ENCODE data around the gene POLR3GL. TPM values are rescaled to one million over a fixed set of nuclear protein-coding genes. Genes with fewer than 3 reads are reported as not detected.
"Not testable (repeated sequence)": the region's sequence is repeated elsewhere in the genome, so short reads cannot be mapped to it uniquely, and the experiment has no call there.

Gene POLR3GL
- total RNA-seq, 1 donor from 2014 or later, result 12.6 TPM

DNA sequence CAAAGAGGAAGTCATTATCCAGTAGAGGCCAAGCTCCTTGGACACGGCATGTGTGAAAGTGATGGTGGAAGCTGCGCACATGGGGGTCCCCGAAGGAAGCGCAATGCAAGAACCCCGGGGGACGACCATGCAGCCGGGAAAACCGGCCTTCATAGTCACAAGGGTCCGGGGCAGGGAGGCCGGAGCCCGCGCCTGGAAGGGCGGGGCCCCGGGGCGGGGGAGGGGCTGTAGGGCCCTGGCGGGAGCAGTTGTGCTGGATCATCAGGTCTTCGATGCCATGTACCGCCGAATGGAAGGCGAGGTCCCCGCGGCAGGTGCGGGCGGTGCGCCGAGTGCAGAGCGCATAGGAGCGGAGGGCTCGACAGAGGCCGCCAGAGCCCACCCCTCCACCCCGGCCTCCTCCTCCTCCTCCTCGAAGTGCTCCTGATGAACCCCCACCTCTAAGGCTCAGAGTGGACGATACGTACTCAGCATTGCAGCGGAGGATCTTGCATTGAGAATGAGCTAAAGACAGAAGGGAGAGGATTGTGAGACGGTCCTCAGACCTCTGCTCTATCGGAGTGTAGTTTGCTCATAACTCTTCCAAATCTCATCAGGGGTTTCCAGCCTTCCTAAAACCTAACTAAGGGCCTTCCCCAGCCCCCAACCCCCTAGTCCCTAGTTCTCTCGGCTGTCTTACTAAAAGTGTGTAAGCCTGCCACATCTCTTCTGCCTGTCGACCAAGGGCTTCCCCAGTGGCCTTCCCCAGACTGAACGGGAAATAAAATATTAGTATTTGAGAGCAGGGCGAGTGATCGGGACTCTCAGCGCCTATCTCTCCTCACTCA is 55.0 kb downstream of the POLR3GL start:
- DNase-seq (ENCODE audit: low read depth in 2 of 2), result no peak

- DNase-seq (ENCODE audit: low read depth in 2 of 2), result no peak
These were observed 55.9 kb downstream of the POLR3GL start for GRCh38 chr1:146020058-146021049.

DNA sequence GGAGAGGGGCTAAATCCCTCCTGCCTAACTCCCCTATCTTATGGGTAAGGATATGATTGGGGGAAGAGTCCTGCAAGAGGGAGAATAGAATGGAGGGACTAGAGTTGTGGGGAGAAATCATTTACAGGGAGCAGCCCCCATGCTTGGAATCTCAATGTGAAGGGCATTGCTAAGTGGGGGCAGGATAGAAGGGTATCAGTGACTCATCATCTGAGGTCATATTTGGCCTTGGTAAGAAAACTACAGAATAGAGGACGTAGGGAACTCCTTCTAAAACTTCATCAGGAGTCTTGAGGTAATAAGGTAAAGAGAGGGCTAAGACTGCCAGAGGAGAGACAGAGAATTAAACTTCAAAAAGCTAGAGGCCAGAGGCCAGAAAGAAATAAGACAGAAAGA is 56.6 kb downstream of the POLR3GL start:
- no peak for DNase-seq (ENCODE audit: low read depth in 2 of 2)

GRCh38 chr1:146021622-146022402 is 57.3 kb downstream of the POLR3GL start, which contains the start of gene HJV:
Gene HJV (minus strand): TSS chr1:146021735. CDS start chr1:146020231, 1,504 bp downstream.
- no peak for DNase-seq (ENCODE audit: low read depth in 2 of 2)

DNA sequence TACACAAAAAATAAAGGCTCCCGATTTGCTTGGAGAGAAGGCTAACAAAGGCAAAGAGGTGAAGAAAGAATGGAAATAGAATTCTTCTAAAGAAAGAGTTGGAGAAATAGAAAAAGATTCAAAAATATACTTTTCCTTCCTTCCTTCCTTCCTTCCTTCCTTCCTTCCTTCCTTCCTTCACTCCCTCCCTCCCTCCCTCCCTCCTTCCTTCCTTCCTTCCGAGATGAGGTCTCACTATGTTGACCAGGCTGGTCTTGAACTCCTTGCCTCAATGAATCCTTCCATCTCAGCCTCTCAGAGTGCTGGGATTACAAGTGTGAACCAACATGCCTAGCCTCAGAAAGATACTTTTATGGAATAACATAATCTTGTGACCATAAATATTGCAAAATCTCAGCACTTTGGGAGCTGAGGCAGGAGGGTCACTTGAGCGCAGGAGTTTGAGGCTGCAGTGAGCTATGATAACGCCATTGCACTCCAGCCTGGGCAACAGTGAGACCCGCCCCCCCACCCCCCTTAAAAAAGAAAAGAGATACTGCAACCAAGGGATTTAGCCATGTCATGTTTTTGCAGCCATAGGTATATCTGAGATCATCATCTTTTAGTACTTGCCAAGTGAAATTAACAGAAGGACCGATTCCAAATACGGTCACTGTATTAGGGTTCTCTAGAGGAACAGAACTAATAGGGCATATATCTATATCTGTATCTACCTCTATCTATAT is 58.1 kb downstream of the POLR3GL start:
- DNase-seq (ENCODE audit: low read depth in 2 of 2), result no peak

GRCh38 chr1:146025787-146026495 is 61.5 kb downstream of the POLR3GL start:
- not testable (repeated sequence) for DNase-seq (ENCODE audit: low read depth in 2 of 2)

- DNase-seq (ENCODE audit: low read depth in 2 of 2), result not testable (repeated sequence)
These were observed 62.2 kb downstream of the POLR3GL start for GRCh38 chr1:146026650-146027049.

Other genes starting within 250 kb of the POLR3GL start
- gene CD160, start 245.2 kb upstream of the POLR3GL start, total RNA-seq, result not detected in 2 replicates
- gene RNF115, start 140.6 kb upstream of the POLR3GL start, total RNA-seq, result 10.4 and 12.8 TPM in 2 replicates
- 21.2 and 25.7 TPM in 2 replicates for gene POLR3C, start 140.5 kb upstream of the POLR3GL start, total RNA-seq
- gene NUDT17, start 119.1 kb upstream of the POLR3GL start, total RNA-seq, result 1.9 and 2.8 TPM in 2 replicates
- 4.5 and 6.4 TPM in 2 replicates for gene PIAS3, start 105.6 kb upstream of the POLR3GL start, total RNA-seq
- under 0.01 TPM in 2 replicates for gene ANKRD35, start 78.8 kb upstream of the POLR3GL start, total RNA-seq
- 1.6 and 4.9 TPM in 2 replicates for gene ITGA10, start 54.6 kb upstream of the POLR3GL start, total RNA-seq
- gene PEX11B, start 46.0 kb upstream of the POLR3GL start, total RNA-seq, result 27.5 and 32.1 TPM in 2 replicates
- 60.6 and 82.2 TPM in 2 replicates for gene RBM8A, start 37.2 kb upstream of the POLR3GL start, total RNA-seq
- gene LIX1L, start 6.7 kb upstream of the POLR3GL start, total RNA-seq, result 21.1 and 26.0 TPM in 2 replicates
- under 0.01 TPM in 2 replicates for gene ANKRD34A, start 115 bp upstream of the POLR3GL start, total RNA-seq
- gene TXNIP, start 31.9 kb downstream of the POLR3GL start, total RNA-seq, result 47.5 and 53.2 TPM in 2 replicates
- gene HJV, start 57.0 kb downstream of the POLR3GL start, total RNA-seq, result not detected in 2 replicates
- gene NBPF10, start 180.1 kb downstream of the POLR3GL start, total RNA-seq, result 0.51 and 0.89 TPM in 2 replicates

Data from dermis microvascular lymphatic vessel endothelial cell (primary cell).